ENCODE data around the gene CHCHD6.

CHCHD6 gene

DNA sequence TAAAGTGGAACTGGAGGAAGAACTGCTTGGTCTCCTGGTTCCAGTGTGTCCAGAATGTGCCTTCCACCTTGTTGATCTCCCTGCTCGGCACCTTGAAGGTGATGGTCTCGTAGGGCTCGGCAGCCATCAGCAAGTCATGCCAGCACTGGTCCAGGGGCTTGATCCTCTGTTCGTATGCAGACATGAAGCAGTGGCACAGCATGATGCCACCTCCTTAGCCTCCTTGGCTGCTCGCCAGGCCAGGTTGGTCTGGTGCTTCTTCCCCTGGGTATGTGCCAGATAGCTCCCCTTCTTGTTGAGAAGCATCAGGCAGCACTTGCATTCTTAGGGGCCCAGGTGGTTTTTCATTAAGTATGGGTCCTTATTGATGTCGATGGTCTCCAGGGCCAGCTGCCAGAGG, 31.3 kb upstream of the CHCHD6 start:
- Histone ChIP-seq H3K36me3 (ENCODE audit: insufficient read depth, low read length) (no peaks in the 10 kb centered on the region), H4K20me1 (ENCODE audit: insufficient read depth, low read length) (no peaks in the 10 kb centered on the region), H3K27ac (ENCODE audit: low read length) (no peak overlapping the region), H3K79me2 (ENCODE audit: insufficient read depth, low read length) (no peaks in the 10 kb centered on the region), H3K4me1 (ENCODE audit: insufficient read depth, low read length) (no peaks in the 10 kb centered on the region), H3K9me3 (ENCODE audit: insufficient read depth, low read length, severe bottlenecking) (peaks cover 7% of the 10 kb centered on the region), H3K27me3 (ENCODE audit: insufficient read depth, low read length, poor library complexity) (no peaks in the 10 kb centered on the region), H3K4me3 (ENCODE audit: low read depth in 1 of 2, low read length in 2 of 2) (no peak overlapping the region), H3K9ac (ENCODE audit: low read depth, low read length) (no peak overlapping the region), H2AFZ (ENCODE audit: low read depth, low read length) (no peak overlapping the region), H3K4me2 (ENCODE audit: insufficient read depth, low read length) (no peak overlapping the region)
- TF ChIP-seq CTCF (IDR thresholded peaks at IDR 0.05; ENCODE audit: borderline replicate concordance, extremely low read depth, low read length, poor library complexity, severe bottlenecking) (no peak), EZH2 (IDR thresholded peaks at IDR 0.05; ENCODE audit: borderline replicate concordance, low read depth, low read length, severe bottlenecking) (no peak)
- DNase-seq (no peak), ATAC-seq (ENCODE audit: insufficient read depth, low read depth) (no peak)

DNA sequence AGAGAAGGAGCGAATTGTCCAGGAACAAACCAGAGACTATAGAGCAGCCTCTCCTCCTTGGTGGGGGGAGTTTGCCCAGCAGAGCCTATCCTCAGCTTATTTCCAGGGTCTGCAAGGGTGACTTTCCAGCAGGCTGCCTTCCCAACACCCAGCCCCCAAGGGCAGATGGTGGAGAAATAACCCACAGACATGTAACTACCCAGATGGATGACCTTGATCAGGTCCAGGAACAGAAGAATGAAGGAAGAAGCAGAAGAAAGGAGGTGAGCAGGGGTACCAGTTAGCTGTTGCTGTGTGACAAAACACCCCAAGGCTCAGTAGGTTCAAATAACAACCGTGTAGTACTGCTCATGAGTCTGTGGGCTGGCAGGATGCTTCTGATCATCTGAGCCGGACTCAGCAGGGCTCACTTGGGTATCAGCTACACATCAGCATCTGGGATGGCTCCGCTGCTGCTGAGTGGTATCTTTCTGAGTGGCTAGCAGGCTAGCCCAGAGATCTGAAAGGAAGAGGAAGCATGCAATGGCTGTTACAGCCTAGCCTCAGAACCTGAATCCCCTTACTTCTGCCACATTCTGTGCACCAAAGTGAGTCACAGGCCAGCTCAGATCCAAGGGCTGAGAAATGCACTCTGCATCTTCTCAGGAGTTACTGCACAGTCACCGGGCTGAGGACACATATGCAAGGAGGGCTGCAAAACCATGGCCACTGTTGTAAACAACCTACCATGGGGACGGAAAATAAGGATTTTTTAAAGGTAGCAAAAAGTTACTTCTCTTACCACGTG, 26.9 kb upstream of the CHCHD6 start:
- DNase-seq (no peak), ATAC-seq (ENCODE audit: insufficient read depth, low read depth) (no peak)
- Histone ChIP-seq H4K20me1 (ENCODE audit: insufficient read depth, low read length) (no peaks in the 10 kb centered on the region), H3K27ac (ENCODE audit: low read length) (no peak overlapping the region), H3K9me3 (ENCODE audit: insufficient read depth, low read length, severe bottlenecking) (peaks cover 4% of the 10 kb centered on the region), H3K4me3 (ENCODE audit: low read depth in 1 of 2, low read length in 2 of 2) (no peak overlapping the region), H2AFZ (ENCODE audit: low read depth, low read length) (no peak overlapping the region), H3K27me3 (ENCODE audit: insufficient read depth, low read length, poor library complexity) (no peaks in the 10 kb centered on the region), H3K9ac (ENCODE audit: low read depth, low read length) (no peak overlapping the region), H3K79me2 (ENCODE audit: insufficient read depth, low read length) (no peaks in the 10 kb centered on the region), H3K4me1 (ENCODE audit: insufficient read depth, low read length) (peaks cover 6% of the 10 kb centered on the region), H3K4me2 (ENCODE audit: insufficient read depth, low read length) (no peak overlapping the region), H3K36me3 (ENCODE audit: insufficient read depth, low read length) (no peaks in the 10 kb centered on the region)
- TF ChIP-seq CTCF (IDR thresholded peaks at IDR 0.05; ENCODE audit: borderline replicate concordance, extremely low read depth, low read length, poor library complexity, severe bottlenecking) = no peak
- no peak for TF ChIP-seq EZH2 (IDR thresholded peaks at IDR 0.05; ENCODE audit: borderline replicate concordance, low read depth, low read length, severe bottlenecking)

DNA sequence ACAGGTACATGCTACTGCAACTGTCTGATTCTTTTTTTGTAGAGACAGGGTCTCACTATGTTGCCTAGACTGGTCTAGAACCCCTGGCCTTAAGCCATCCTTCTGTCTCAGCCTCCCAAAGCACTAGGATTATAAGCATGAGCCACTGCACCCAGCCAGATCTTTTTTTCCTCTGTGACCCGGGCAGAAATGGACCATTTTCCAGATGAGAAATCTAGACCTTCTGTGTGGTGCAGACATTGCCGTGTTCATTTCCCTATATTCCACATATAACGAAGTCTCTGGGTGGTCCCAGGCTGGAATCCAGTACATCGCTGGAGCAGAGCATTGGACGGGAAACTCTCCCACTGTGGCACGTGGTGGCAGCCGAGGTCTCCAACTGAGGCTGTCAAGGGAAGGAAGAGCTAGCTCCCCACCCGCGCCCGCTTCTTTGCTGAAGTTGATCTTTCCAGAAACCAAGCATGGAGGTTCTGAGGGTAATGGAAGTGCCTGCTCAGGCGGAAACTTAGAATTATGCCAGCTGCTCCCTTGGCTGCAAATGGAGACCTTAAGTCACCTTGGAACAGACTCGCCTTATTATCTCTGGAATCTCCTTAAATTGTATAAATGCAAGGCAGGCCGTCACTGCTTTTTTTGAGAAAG, 26.1 kb upstream of the CHCHD6 start:
- Histone ChIP-seq H2AFZ (ENCODE audit: low read depth, low read length) (no peak overlapping the region), H3K4me2 (ENCODE audit: insufficient read depth, low read length) (no peak overlapping the region), H3K4me3 (ENCODE audit: low read depth in 1 of 2, low read length in 2 of 2) (no peak overlapping the region), H3K4me1 (ENCODE audit: insufficient read depth, low read length) (peaks cover 6% of the 10 kb centered on the region), H3K27me3 (ENCODE audit: insufficient read depth, low read length, poor library complexity) (no peaks in the 10 kb centered on the region), H3K27ac (ENCODE audit: low read length) (no peak overlapping the region), H4K20me1 (ENCODE audit: insufficient read depth, low read length) (no peaks in the 10 kb centered on the region), H3K79me2 (ENCODE audit: insufficient read depth, low read length) (no peaks in the 10 kb centered on the region), H3K36me3 (ENCODE audit: insufficient read depth, low read length) (no peaks in the 10 kb centered on the region), H3K9me3 (ENCODE audit: insufficient read depth, low read length, severe bottlenecking) (peaks cover 4% of the 10 kb centered on the region), H3K9ac (ENCODE audit: low read depth, low read length) (no peak overlapping the region)
- no peak for ATAC-seq (ENCODE audit: insufficient read depth, low read depth)
- no peak for DNase-seq
- TF ChIP-seq CTCF (IDR thresholded peaks at IDR 0.05; ENCODE audit: borderline replicate concordance, extremely low read depth, low read length, poor library complexity, severe bottlenecking) = no peak
- no peak for TF ChIP-seq EZH2 (IDR thresholded peaks at IDR 0.05; ENCODE audit: borderline replicate concordance, low read depth, low read length, severe bottlenecking)

Data from DND-41 (cell line).